DOHH2 (cell line): ENCODE measurements around the gene CALHM2.
"Not testable (repeated sequence)": the region's sequence is repeated elsewhere in the genome, so short reads cannot be mapped to it uniquely, and the experiment has no call there.

Experiments
- H3F3A ChIP-seq: fragments of 200-600 bp; sonication (generic), shearing (Covaris generic); 2 replicates; pipeline ENCODE4 v1.6.0; 2016; ENCODE audit warnings: antibody characterized with exemption, mild to moderate bottlenecking; ENCODE audit not compliant: control insufficient read depth, insufficient read depth
- H3K27ac ChIP-seq: fragments of 200-600 bp; sonication (generic); 2 replicates; pipeline ENCODE4 v1.5.1; 2014; ENCODE audit warnings: low read depth, mild to moderate bottlenecking, low read length, moderate library complexity
- H3K27me3 ChIP-seq: fragments of 200-600 bp; sonication (generic); 2 replicates; pipeline ENCODE4 v1.6.1; 2014; ENCODE audit warnings: mild to moderate bottlenecking, low read length, mixed read lengths; ENCODE audit not compliant: control insufficient read depth
- H3K36me3 ChIP-seq: fragments of 200-600 bp; sonication (generic); 2 replicates; pipeline ENCODE4 v1.6.1; 2014; ENCODE audit warnings: mild to moderate bottlenecking, low read length, moderate library complexity, mixed read lengths; ENCODE audit not compliant: control insufficient read depth
- H3K4me1 ChIP-seq: fragments of 200-600 bp; sonication (generic); 2 replicates; pipeline ENCODE4 v1.6.1; 2014; ENCODE audit warnings: mild to moderate bottlenecking, low read length, mixed read lengths; ENCODE audit not compliant: control insufficient read depth
- H3K4me2 ChIP-seq: fragments of 200-600 bp; sonication (generic); 2 replicates; pipeline ENCODE4 v1.6.0; 2014; ENCODE audit warnings: mild to moderate bottlenecking, low read length, moderate library complexity
- H3K4me3 ChIP-seq: fragments of 200-600 bp; sonication (generic); 2 replicates; pipeline ENCODE4 v1.5.1; 2014; ENCODE audit warnings: mild to moderate bottlenecking, low read length, mixed read lengths
- H3K79me2 ChIP-seq: fragments of 200-600 bp; sonication (generic); 2 replicates; pipeline ENCODE4 v1.6.1; 2014; ENCODE audit warnings: mild to moderate bottlenecking, low read length, mixed read lengths; ENCODE audit not compliant: control insufficient read depth
- H3K9me2 ChIP-seq: fragments of 200-600 bp; sonication (generic); replicated peaks from 2 replicates; pipeline ENCODE4 v1.6.1; 2014; ENCODE audit warnings: mild to moderate bottlenecking, low read length, mixed read lengths; ENCODE audit not compliant: control insufficient read depth
- H3K9me3 ChIP-seq: fragments of 200-600 bp; sonication (generic); 2 replicates; pipeline ENCODE4 v1.6.1; 2014; ENCODE audit warnings: antibody characterized with exemption, low read length, mixed read lengths; ENCODE audit not compliant: control insufficient read depth, insufficient read depth
- H4K20me1 ChIP-seq: fragments of 200-600 bp; sonication (generic); 2 replicates; pipeline ENCODE4 v1.6.0; 2014; ENCODE audit warnings: low read depth, mild to moderate bottlenecking, antibody characterized with exemption, low read length, moderate library complexity; ENCODE audit not compliant: control insufficient read depth, insufficient read depth
- CTCF ChIP-seq: fragments of 200-600 bp; sonication (generic); IDR thresholded peaks from one replicate; pipeline ENCODE4 v1.5.1; 2014; ENCODE audit warnings: antibody characterized with exemption, mild to moderate bottlenecking, low read depth, low read length; ENCODE audit not compliant: poor library complexity, severe bottlenecking
- EZH2phosphoT487 ChIP-seq: fragments of 200-600 bp; sonication (generic); IDR thresholded peaks from 2 replicates; pipeline ENCODE4 v1.6.1; 2017; ENCODE audit warnings: borderline replicate concordance, mild to moderate bottlenecking, antibody characterized with exemption, low read length, moderate library complexity, mixed read lengths

CALHM2 gene

GRCh38 chr10:103423748-103424147, 28.4 kb downstream of the CALHM2 start:
- H3K27ac ChIP-seq = no peak overlapping the region
- H3K4me1 ChIP-seq = no peaks in the 10 kb centered on the region; the same call in 1 of the 2 replicates
- H3K27me3 ChIP-seq = no peaks in the 10 kb centered on the region
- no peak for TF ChIP-seq CTCF
- no peak for TF ChIP-seq EZH2phosphoT487
- H4K20me1 ChIP-seq = peaks cover 5% of the 10 kb centered on the region
- no peaks in the 10 kb centered on the region for H3K9me2 ChIP-seq
- H3K79me2 ChIP-seq = peaks cover 3% of the 10 kb centered on the region; the same call in 1 of the 2 replicates
- no peak overlapping the region for H3K4me3 ChIP-seq
- 0 out of 2 replicates have a peak, but pooled peaks cover 5% of the 10 kb centered on the region for H3F3A ChIP-seq
- peaks cover 91% of the 10 kb centered on the region for H3K36me3 ChIP-seq
- H3K9me3 ChIP-seq = no peaks in the 10 kb centered on the region
- no peak overlapping the region for H3K4me2 ChIP-seq

DNA sequence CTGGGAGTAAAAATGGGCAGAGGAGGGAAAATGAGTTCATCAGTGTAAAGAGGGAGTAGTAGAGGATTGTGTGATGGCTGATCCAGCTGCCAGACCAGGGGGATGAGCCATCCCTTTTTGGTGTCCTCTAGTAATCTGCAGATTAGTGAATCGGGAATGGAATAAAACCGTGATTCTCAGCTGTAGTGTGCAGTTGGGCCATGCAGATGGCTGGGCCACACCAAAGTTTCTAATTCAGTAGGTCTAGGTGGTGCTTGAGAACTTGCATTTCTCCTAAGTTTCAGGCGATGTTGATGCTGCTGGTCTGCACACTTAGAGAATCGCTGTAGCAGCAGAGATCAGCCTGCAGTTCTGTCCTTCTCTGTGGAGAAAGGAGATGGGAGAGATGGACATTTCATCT, 33.1 kb downstream of the CALHM2 start:
- Histone ChIP-seq H4K20me1 (no peaks in the 10 kb centered on the region; the same call in 1 of the 2 replicates), H3K9me3 (no peaks in the 10 kb centered on the region), H3K9me2 (no peaks in the 10 kb centered on the region), H3K79me2 (peaks cover 3% of the 10 kb centered on the region; the same call in 1 of the 2 replicates), H3K4me3 (no peak overlapping the region), H3K27me3 (no peaks in the 10 kb centered on the region), H3K4me1 (no peaks in the 10 kb centered on the region), H3K36me3 (peaks cover 93% of the 10 kb centered on the region), H3K27ac (no peak overlapping the region), H3F3A (no peaks in the 10 kb centered on the region), H3K4me2 (no peak overlapping the region)
- TF ChIP-seq EZH2phosphoT487 (no peak), CTCF (no peak)

GRCh38 chr10:103417601-103418000, 34.6 kb downstream of the CALHM2 start:
- Histone ChIP-seq H3F3A (no peaks in the 10 kb centered on the region), H3K4me1 (no peaks in the 10 kb centered on the region), H4K20me1 (no peaks in the 10 kb centered on the region), H3K4me3 (no peak overlapping the region), H3K4me2 (no peak overlapping the region), H3K27ac (no peak overlapping the region), H3K9me3 (no peaks in the 10 kb centered on the region), H3K36me3 (peaks cover 93% of the 10 kb centered on the region), H3K27me3 (no peaks in the 10 kb centered on the region), H3K9me2 (no peaks in the 10 kb centered on the region), H3K79me2 (no peaks in the 10 kb centered on the region; the same call in 1 of the 2 replicates)
- TF ChIP-seq EZH2phosphoT487 (no peak), CTCF (no peak)

- not testable (repeated sequence) for H4K20me1 ChIP-seq, H3K27ac ChIP-seq, H3K79me2 ChIP-seq, H3K9me3 ChIP-seq, H3K4me2 ChIP-seq, H3K9me2 ChIP-seq, H3K4me1 ChIP-seq, H3K27me3 ChIP-seq, H3K4me3 ChIP-seq, H3F3A ChIP-seq
- peaks cover 93% of the 10 kb centered on the region for H3K36me3 ChIP-seq
Observed at GRCh38 chr10:103417148-103417469, 35.1 kb downstream of the CALHM2 start.
